Activated T-cell treated with anti-CD3 and anti-CD28 coated beads, Interleukin-2, amount 50 U/mL, for 4 hours (primary cell): Measurements from ENCODE around the gene DTYMK. TPM values are rescaled to one million over a fixed set of nuclear protein-coding genes. Genes with fewer than 3 reads are reported as not detected.
A peak's percentile ranks its signal among the peaks of the same experiment; 100 is the strongest.

ENCODE experiments used
- ATAC-seq, 2 donors: fragments of 200-7000 bp; cut with Tn5 transposase; one replicate each; pipeline ENCODE4 v1.10.0; 2021
- DNase-seq: peaks from one replicate; pipeline ENCODE4 v3.0.0-alpha.2; 2020
- H3K27me3 Mint-ChIP-seq: one replicate; pipeline ENCODE4 v1.8.0; 2021; ENCODE audit warnings: low read depth, mixed read lengths
- H3K36me3 Mint-ChIP-seq: one replicate; pipeline ENCODE4 v1.8.0; 2022; ENCODE audit warnings: mixed read lengths; ENCODE audit not compliant: insufficient read depth
- H3K4me1 Mint-ChIP-seq: one replicate; pipeline ENCODE4 v1.8.0; 2021; ENCODE audit warnings: low read depth, mixed read lengths
- H3K4me3 Mint-ChIP-seq: one replicate; pipeline ENCODE4 v1.8.0; 2021; ENCODE audit warnings: mild to moderate bottlenecking, moderate library complexity, mixed read lengths
- H3K9me3 Mint-ChIP-seq: one replicate; pipeline ENCODE4 v1.8.0; 2021; ENCODE audit warnings: mixed read lengths
- total RNA-seq, 3 donors: library from RNA; stranded (reverse); gene quantifications; one replicate each; pipeline ENCODE4 v1.2.1, GENCODE V29; 2021

DTYMK gene
- total RNA-seq, 3 donors from 2014 or later, result 89.5 to 110 (median 94.9) TPM

GRCh38 chr2:241655516-241656189 lies 31.0 kb downstream of the DTYMK start:
- Mint-ChIP-seq H3K27me3 (no peaks in the 10 kb centered on the region), H3K4me3 (no peak overlapping the region), H3K4me1 (no peaks in the 10 kb centered on the region), H3K36me3 (peaks cover 45% of the 10 kb centered on the region), H3K9me3 (no peaks in the 10 kb centered on the region)
- DNase-seq, result no peak
- ATAC-seq, result no peak

- no peaks in the 10 kb centered on the region for H3K9me3 Mint-ChIP-seq
- H3K36me3 Mint-ChIP-seq, result peaks cover 42% of the 10 kb centered on the region
- no peak for DNase-seq
- ATAC-seq, result no peak
- no peak overlapping the region for H3K4me3 Mint-ChIP-seq
- no peaks in the 10 kb centered on the region for H3K4me1 Mint-ChIP-seq
- no peaks in the 10 kb centered on the region for H3K27me3 Mint-ChIP-seq
Observed at GRCh38 chr2:241654551-241654950, 32.1 kb downstream of the DTYMK start.

GRCh38 chr2:241653210-241653750 lies 33.3 kb downstream of the DTYMK start:
- Mint-ChIP-seq H3K4me3 (no peak overlapping the region), H3K27me3 (no peaks in the 10 kb centered on the region), H3K9me3 (no peaks in the 10 kb centered on the region), H3K36me3 (peaks cover 38% of the 10 kb centered on the region), H3K4me1 (peaks cover 4% of the 10 kb centered on the region)
- ATAC-seq, result no peak
- no peak for DNase-seq

GRCh38 chr2:241652722-241653121 lies 33.9 kb downstream of the DTYMK start:
- Mint-ChIP-seq H3K4me1 (peaks cover 4% of the 10 kb centered on the region), H3K4me3 (no peak overlapping the region), H3K36me3 (peaks cover 35% of the 10 kb centered on the region), H3K9me3 (no peaks in the 10 kb centered on the region), H3K27me3 (no peaks in the 10 kb centered on the region)
- no peak for DNase-seq
- ATAC-seq, result no peak

- peaks cover 4% of the 10 kb centered on the region for H3K4me1 Mint-ChIP-seq
- H3K27me3 Mint-ChIP-seq, result no peaks in the 10 kb centered on the region
- DNase-seq (no peak), ATAC-seq (no peak)
- H3K36me3 Mint-ChIP-seq, result peaks cover 32% of the 10 kb centered on the region
- no peak overlapping the region for H3K4me3 Mint-ChIP-seq
- H3K9me3 Mint-ChIP-seq, result no peaks in the 10 kb centered on the region
Observed at GRCh38 chr2:241652142-241652541, 34.5 kb downstream of the DTYMK start.

GRCh38 chr2:241649927-241650326 lies 36.7 kb downstream of the DTYMK start:
- H3K4me1 Mint-ChIP-seq, result peaks cover 11% of the 10 kb centered on the region
- H3K9me3 Mint-ChIP-seq, result no peaks in the 10 kb centered on the region
- ATAC-seq (no peak), DNase-seq (no peak)
- H3K27me3 Mint-ChIP-seq, result no peaks in the 10 kb centered on the region
- H3K4me3 Mint-ChIP-seq, result no peak overlapping the region
- H3K36me3 Mint-ChIP-seq, result peaks cover 25% of the 10 kb centered on the region

- Mint-ChIP-seq H3K9me3 (no peaks in the 10 kb centered on the region), H3K36me3 (peaks cover 21% of the 10 kb centered on the region), H3K27me3 (no peaks in the 10 kb centered on the region), H3K4me1 (peaks cover 12% of the 10 kb centered on the region), H3K4me3 (no peak overlapping the region)
- ATAC-seq (no peak), DNase-seq (no peak)
Observed at GRCh38 chr2:241649404-241649803, 37.2 kb downstream of the DTYMK start.

- peaks cover 19% of the 10 kb centered on the region for H3K36me3 Mint-ChIP-seq
- H3K9me3 Mint-ChIP-seq, result no peaks in the 10 kb centered on the region
- DNase-seq (no peak), ATAC-seq (no peak)
- no peaks in the 10 kb centered on the region for H3K27me3 Mint-ChIP-seq
- no peak overlapping the region for H3K4me3 Mint-ChIP-seq
- H3K4me1 Mint-ChIP-seq, result peaks cover 12% of the 10 kb centered on the region
Observed at GRCh38 chr2:241648453-241648852, 38.2 kb downstream of the DTYMK start.

GRCh38 chr2:241645915-241646645 lies 40.5 kb downstream of the DTYMK start:
- peaks cover 7% of the 10 kb centered on the region for H3K36me3 Mint-ChIP-seq

GRCh38 chr2:241645056-241645914 lies 41.3 kb downstream of the DTYMK start:
- no peak for ATAC-seq
- no peak for DNase-seq
- Mint-ChIP-seq H3K4me3 (no peak overlapping the region), H3K9me3 (no peaks in the 10 kb centered on the region), H3K36me3 (peaks cover 7% of the 10 kb centered on the region), H3K4me1 (peaks cover 33% of the 10 kb centered on the region), H3K27me3 (no peaks in the 10 kb centered on the region)

More at GRCh38 chr2:241645915-241646645, 40.5 kb downstream of the DTYMK start:
- ATAC-seq (no peak), DNase-seq (no peak)
- Mint-ChIP-seq H3K9me3 (no peaks in the 10 kb centered on the region), H3K4me1 (peaks cover 25% of the 10 kb centered on the region), H3K4me3 (no peak overlapping the region), H3K27me3 (no peaks in the 10 kb centered on the region)

- DNase-seq (no peak), ATAC-seq (no peak)
- Mint-ChIP-seq H3K4me1 (peaks cover 50% of the 10 kb centered on the region), H3K4me3 (no peak overlapping the region), H3K36me3 (peaks cover 14% of the 10 kb centered on the region), H3K27me3 (no peaks in the 10 kb centered on the region), H3K9me3 (no peaks in the 10 kb centered on the region)
Observed at GRCh38 chr2:241641631-241642030, 45.0 kb downstream of the DTYMK start.

- Mint-ChIP-seq H3K4me3 (peak overlapping the region; percentile 94), H3K36me3 (peaks cover 15% of the 10 kb centered on the region), H3K4me1 (peaks cover 48% of the 10 kb centered on the region), H3K27me3 (no peaks in the 10 kb centered on the region), H3K9me3 (no peaks in the 10 kb centered on the region)
- ATAC-seq, result no peak
- no peak for DNase-seq
Observed at GRCh38 chr2:241640165-241640795, 46.3 kb downstream of the DTYMK start.

GRCh38 chr2:241639385-241639784 lies 47.2 kb downstream of the DTYMK start:
- no peaks in the 10 kb centered on the region for H3K9me3 Mint-ChIP-seq
- peak overlapping the region; percentile 94 for H3K4me3 Mint-ChIP-seq
- H3K4me1 Mint-ChIP-seq, result peaks cover 53% of the 10 kb centered on the region
- peaks cover 15% of the 10 kb centered on the region for H3K36me3 Mint-ChIP-seq
- ATAC-seq, result no peak
- H3K27me3 Mint-ChIP-seq, result no peaks in the 10 kb centered on the region
- no peak for DNase-seq

- Mint-ChIP-seq H3K4me1 (peaks cover 53% of the 10 kb centered on the region), H3K27me3 (no peaks in the 10 kb centered on the region)
- ATAC-seq, result no peak
Observed at GRCh38 chr2:241638940-241639339, 47.7 kb downstream of the DTYMK start.

More at GRCh38 chr2:241638940-241639339, 47.7 kb downstream of the DTYMK start:
- no peaks in the 10 kb centered on the region for H3K9me3 Mint-ChIP-seq
- peak overlapping the region; percentile 94 for H3K4me3 Mint-ChIP-seq
- H3K36me3 Mint-ChIP-seq, result peaks cover 18% of the 10 kb centered on the region
- no peak for DNase-seq
